HG02759 (cell line): ENCODE results near the gene PPP1R17.

Experiments
- ATAC-seq: cut with Tn5 transposase; IDR thresholded peaks from one replicate; pipeline ENCODE4 v1.9.1; 2021; ENCODE audit warnings: mild to moderate bottlenecking, moderate library complexity; ENCODE audit not compliant: unreplicated experiment

PPP1R17 gene

DNA sequence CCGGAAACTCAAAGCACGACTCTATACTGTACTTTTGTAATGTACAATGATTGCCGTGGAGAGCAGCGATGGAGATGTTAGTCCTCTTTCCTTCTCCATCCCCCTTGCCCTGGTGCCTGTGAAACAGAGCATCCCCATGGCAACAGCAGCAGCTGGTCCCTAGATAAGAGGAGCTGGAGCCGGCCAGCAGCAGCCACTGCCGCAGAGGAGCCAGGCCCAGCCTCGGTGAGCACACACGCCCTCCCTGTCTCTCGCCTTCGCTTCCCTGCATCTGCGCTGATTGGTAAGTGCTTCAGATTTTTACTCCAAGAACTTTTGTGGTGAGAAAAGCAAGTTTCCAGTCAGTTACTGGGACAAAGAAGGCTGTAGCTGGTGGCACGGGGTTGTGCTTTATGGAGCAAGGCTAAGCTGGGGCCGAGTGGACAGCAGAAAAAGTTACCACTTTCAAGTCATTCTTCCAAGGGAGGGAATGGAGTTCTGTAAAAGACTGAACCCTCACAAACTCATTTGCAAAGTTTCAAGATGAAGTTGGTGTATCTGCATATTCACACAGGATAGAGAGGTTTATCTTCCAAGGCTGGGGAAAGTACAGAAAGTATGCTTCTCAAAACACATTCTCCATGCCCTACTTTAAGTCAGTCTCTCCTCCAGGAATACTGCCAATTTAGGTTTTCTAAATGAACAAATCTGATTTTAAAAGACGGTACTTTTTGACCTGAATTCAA lies at the start of gene PPP1R17:
Gene PPP1R17, plus strand, starts transcription at position 192 of the 725 bp plus-strand sequence. CDS start 5,227 bp downstream, outside the sequence.
- no peak for ATAC-seq

DNA sequence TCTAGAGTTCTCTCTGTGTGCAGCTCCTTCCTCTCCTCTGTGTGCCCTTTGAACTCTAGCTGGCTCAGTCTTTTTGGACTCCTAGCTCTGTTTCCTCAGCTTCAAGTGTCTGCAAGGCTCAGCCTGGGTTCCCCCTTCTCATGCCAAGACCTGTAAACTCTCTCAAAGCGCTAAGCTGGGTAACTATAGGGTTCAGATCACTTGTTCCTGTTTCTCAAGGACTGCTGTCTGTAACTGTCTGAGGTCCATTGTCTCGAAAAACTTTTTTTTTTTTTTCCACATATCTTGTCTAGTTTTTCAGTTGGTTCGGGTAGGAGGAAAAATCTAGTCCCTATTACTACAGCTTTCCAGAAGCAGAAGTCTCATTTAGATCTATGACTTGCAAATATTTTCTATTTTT lies 46.6 kb upstream of the PPP1R17 start:
- no peak for ATAC-seq

DNA sequence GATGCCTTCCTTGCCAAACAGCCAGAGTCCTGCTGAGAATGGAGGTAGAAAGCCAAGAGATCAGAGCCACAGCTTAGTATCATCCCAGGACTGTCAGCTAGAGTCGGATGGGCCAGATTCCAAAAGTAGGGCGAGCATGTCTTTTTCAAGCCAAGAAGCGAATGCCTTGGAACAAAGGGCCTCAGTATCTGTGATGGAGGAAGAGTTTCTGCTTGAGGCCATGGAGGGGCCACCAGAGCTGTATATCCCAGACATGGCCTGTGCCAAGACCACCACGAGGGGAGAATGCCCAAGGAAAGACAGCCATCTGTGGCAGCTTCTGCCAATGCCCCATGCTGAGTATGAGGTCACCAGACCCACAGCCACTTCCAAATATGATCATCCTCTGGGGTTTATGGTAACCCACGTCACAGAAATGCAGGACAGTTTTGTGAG lies 44.3 kb upstream of the PPP1R17 start:
- no peak for ATAC-seq

DNA sequence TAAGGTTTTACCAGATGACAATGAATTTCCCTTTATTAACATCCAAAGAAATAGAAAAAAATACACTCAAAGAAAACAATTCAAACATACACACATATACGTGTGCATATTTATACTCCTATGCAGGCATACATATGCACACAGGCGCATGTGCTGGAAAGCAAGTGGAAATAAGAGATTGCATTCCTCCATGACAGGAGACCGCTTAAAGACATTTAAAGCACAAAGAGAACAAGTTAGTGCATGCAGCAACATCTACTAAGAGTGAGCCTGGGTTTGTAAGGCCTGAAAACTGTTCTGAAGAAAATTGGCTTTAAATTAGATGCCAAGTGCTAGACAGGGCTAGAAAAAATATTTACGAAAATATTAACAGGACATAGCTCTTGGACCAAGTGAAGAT lies 40.1 kb upstream of the PPP1R17 start:
- ATAC-seq = no peak

DNA sequence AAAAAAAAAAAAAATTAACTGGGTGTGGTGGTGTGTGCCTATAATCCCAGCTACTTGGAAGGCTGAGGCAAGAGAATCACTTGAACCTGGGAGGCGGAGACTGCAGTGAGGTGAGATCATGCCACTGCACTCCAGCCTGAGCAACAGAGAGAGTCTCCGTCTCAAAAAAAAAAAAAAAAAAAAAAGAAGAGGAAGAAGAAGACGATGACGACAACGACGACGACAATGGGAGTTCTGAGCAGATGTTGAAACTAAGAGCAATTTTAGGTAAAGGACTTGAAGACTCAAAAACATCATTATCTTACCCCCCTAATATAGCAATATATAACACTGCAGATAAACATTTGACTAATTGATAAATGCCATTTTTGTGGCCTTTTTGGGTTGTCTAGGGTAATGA lies 39.5 kb upstream of the PPP1R17 start:
- no peak for ATAC-seq

DNA sequence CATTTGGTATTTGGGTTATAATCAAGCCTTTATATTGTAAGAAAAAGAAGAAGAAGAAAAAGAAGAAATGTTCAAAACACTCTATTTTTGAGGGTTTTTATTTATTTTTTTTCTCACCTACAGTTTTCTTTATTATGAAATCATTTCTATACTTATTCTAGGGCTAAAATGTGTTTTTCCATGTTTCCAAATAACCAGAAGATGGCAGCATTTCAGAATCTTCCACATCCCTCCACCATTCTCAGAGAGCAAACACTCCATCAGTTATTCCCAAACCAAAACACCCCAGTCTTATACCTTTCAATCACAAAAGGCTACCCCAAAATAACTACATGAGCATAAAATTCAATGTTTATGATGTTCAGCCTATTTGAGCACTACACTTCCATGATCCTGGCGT lies 38.7 kb upstream of the PPP1R17 start:
- no peak for ATAC-seq

DNA sequence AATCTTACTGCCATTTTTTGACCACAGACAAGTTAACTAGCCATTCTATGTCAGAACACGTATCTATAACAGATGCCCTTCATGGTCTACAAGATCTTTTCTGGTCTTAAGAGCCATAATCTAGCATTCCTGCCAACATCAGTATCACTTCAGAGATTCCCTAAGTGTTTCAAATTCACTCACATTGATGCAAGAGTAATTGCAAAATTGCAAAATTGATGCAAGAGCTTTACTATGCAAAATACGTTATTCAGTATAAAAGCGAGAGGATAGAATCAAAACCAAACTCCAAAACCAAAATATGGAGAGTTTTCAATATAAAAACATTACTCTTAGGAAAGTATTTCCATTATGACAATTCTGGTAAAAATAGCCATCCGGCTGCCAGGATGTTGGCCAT lies 38.1 kb upstream of the PPP1R17 start:
- ATAC-seq = no peak

DNA sequence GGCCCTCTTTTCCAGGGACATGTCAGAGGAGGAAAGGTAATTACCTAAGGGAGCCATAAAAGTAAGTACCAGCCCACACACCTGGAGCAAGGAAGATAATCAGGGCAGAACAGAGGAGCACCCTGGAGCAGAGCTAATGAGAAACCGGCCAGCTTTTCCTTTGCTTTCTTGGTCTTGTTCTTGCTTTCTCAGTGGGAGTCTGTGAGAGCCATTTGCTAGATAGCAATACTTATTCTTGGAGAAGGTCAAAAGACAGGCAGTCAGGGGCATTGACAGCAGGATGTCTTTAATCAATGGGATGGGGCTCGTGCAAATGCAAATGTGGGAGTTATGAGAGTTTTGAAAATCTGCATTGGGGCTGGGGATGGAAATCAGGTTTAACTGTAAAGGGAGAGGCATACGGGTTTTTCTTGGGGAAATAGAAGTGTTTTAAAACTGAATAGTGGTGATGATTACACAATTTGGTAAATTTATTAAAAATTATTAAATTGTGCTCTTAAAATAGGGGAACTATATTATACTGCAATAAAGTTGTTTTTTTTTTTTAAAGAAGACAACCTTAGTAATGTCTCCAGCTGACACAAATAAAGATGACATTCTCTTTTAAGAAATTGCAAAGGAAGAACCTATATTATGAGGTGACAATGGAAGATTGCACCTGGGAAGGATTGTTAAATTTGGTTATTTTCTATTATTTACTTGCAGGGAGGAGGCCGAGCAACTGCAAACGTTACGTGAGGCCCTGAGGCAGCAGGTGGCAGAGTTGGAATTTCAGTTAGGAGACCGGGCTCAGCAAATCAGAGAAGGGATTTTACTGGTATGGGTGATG lies 35.6 kb upstream of the PPP1R17 start:
- ATAC-seq = no peak

DNA sequence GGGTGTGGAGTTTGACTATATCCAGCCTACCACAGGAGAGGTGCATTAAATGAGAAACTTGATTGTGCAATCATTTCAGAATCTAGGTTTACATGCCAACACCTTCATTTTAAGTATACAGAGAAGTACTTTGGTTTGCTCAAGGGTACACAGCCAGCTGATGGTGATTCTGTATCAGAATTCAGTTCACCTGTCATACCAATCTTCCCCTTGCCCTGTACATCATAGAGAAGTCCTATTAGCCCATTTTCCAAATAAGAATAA lies 35.0 kb upstream of the PPP1R17 start:
- ATAC-seq = no peak

DNA sequence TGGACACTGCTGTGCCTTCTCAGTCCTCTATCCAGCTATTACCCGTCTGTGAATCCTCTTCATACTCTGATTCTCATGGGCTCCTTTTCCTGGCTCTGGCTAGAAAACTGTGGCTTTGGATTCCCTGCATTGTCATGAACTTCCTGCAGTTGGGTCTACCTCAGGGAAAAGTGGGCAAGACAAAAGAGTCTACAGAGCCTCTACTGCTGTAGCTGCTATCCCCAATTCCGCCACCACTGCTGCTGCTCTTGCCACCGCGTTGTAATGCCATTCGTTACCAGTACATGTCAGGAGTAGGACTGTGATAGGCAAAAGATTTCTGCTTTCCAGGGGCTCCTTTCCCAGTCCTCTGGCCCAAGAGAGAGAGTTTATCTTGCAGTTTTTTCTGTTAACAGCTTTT lies 23.9 kb upstream of the PPP1R17 start:
- no peak for ATAC-seq

DNA sequence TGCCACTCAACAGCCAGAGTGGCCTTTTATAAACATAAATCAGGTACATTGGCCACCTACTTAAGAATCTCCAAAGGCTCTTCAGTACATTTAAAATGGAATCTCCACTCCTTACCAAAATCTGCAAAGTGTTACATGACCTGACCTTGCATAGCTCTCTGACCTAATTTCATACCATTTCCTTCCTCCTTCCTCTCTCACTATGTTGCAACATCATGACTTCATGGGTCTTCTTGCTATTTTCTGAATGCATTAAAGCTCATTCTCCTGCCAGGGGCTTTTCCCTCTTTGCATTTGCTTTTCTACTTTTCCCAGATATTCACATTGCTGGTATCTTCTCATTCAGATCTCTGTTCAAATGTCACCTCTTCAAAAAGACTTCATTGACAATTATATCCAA lies 22.1 kb upstream of the PPP1R17 start:
- ATAC-seq = no peak

DNA sequence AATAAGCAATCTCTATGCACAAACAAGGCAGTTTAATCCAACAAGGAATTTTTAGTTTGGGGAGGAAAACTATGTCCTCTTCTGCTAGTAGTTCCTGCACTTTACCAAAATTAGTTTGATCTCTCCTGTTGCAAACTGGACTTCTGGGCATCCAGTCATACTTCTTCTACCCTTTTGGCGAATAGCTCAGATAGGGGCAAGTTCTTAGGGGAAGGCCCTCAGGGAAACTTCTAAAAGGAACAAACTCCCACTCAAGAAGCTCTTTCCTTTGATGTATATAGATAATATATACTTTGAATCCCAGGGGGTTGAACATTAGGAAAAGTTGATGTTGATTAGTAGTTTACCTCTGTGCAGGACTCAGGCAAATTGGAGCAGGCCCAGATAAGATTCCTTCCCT lies 21.5 kb upstream of the PPP1R17 start:
- ATAC-seq = no peak

DNA sequence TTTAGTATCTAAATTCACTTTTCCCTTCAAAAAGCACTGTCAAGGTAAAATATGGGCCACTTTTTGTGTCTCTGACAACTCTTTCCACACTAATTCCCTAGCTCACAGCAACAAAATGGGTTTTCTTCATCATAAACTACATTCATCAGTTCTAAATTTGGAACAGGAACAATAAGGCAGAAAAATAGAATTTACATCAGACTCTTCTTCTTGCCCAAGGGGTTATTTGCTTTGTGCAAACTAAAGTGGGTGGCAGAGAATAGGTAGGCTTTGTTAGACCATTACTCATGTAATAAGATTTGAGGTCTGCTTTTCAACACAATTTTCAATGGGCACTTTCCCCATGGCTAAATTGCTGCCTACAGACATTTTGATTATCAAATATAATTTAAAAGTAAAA lies 17.6 kb upstream of the PPP1R17 start:
- no peak for ATAC-seq

DNA sequence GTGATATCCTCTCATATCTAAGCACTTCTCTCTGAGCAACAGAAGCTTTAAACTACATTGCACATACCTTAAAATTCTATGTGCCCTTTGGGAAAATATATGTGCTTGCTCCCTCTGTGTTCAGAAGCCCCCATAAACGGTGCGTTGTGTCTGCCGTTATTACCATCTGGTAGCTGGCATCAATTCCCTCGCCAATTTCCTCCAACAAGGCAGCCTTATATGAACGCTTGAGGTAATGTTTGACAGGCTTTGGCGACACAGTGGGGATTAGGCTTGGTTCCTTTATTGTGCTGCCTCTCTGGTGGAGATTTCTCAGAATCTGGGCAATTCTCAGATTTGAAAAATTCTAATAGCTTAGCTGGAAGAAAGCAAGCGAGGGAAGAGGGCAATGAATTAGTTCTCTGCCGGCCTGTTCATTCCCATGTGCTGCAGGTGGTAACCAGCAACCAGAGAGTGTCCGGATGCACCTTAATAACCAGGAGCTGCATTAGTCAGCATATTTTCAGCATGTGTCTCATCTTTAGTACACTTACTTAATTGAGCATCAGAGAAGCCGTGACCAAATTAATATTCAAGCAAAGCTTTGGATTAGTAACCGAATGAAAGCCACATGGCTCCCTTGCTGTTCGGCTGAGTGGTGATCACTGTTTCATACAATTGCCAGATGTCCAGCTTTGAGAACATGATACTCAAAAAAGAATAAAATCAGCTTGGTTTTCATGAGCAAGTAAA lies 7.3 kb upstream of the PPP1R17 start:
- no peak for ATAC-seq

DNA sequence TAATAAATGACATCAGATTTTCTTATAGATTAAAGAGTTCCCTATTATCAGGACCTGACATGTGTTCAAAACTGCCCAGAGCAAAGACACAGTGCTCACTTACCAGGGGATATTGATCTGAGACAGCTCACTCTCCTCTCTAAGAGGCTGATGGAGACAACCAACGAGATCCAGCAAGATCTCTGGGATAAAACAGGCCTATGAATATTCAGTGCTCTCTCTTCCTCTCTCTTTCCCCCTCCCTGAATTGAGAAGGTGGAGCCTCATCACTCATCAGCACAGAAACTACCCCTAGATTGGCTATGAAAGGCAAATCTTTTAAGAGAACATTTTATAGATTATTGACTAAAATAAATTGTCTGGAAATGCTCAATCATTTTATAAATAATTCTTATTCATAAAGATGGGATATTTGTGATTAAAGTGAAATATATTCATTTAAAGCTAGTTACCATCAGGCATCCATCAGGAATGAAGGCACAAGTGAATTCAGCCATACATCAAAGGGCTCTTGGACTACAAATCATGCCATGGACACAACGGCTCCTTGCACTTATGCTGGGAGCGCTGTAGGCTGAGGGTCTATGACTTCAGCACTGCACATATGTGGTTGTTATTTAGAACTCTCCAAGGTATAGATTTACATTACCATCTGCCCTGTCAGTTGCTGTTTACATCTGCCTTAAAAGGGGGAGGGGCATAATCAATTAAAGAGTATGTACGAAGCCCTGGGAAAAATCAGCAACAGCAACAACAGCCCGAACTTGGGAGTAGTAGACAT lies 3.4 kb upstream of the PPP1R17 start:
- ATAC-seq = no peak

DNA sequence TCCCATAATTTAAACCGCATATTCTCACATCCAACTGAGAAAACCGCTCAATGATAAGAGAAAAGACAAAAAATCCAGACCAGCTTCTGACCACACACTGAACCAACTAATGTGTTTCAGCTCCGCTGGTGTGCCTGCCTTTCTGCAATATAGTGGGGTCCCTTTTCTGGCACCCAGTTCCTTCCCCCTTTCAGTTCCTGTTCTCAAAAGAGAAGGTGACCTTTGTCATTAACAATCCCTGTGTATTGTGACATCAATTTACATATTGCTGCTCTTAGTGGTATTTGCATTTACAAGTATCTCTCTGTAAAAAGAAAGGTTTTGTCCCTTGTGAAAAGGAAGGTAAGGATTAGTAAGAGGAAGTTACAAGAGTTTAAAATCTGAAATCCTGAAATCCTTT lies 1.4 kb downstream of the PPP1R17 start:
- no peak for ATAC-seq

DNA sequence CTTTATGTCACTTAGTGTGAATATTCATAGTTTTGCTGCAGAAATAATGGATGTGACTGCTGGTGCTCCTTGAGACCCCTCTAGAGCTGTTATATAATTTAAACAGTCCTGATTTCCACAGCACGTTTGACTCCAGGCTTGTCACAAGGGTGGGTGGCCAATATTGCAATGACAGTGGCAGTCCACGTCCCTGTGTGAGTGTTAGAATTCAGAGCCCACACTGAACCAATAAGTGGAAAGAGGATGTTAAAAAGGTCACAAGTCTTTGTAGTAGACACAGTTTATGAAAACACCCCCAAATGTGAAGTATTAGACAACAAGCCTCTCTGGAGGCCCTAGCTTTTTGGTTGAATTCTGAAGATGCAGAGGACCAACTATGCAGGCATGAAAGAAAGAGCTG lies 2.0 kb downstream of the PPP1R17 start:
- ATAC-seq = no peak

DNA sequence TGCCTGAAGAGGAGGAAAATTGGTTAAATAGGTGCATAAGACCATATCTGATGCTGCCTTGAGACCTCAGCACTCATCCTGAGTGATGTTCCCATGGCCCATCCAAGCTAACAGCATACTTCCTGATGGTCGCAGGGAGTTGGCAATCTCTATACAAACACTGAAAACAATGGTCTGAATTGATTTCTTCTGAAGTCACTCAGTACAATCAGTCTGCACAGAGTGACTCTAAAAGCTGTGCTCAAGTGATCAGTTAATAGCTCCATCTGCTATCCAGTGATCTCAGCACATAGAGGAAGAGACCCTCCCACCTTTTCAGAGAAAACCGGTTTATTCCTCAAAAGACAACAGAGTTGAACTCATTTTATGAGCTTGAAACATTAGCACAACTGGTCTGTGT lies 3.9 kb downstream of the PPP1R17 start:
- no peak for ATAC-seq

DNA sequence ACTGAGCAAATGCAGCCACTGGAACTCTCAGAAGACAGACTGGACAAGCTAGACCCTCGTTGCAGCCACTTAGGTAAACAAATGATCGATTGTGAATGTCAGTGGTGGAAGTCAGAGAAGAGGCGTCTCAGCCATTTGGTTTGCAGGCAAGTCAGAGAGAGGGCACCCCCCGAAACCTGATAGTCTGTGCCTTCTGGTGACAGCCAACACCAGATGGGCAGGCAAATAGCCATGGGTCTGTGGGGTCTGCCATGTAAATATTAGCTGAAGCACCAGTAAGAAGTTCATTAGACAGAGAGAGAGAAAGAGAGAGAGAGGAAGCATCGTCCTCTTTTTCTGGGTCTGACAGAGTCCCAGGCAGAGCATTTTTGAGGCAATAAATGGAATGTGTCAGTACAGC lies 5.4 kb downstream of the PPP1R17 start:
- ATAC-seq = no peak

DNA sequence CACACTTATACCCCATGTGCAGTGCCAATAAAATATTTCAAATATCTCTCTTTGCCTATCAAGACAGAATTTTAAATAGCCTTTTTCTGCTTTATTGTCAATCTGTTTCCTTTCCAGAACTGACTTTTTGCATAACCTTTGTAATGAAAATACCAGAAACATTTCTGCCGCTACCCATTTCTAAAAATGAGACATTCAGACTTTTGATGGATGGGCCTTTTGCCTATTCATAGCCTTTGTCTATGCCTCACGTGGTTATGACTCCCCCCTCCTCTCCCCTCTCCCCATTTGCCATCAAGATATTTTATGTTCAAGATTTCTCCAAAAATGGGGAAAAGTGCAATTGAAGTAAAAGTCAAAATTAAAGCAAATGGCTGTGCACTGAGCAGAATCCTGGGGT lies 5.9 kb downstream of the PPP1R17 start:
- ATAC-seq = no peak
